Muscle of leg (tissue), 11 donors: ENCODE results near the gene AUTS2. TPM values are rescaled to one million over a fixed set of nuclear protein-coding genes. Genes with fewer than 3 reads are reported as not detected.

Source experiments
- DNase-seq: peaks from one replicate; pipeline ENCODE4 v3.0.0; 2013
- H3K27ac ChIP-seq: one replicate; pipeline ENCODE4 v1.5.1; 2013; ENCODE audit warnings: mild to moderate bottlenecking, low read length, control low read depth
- H3K27me3 ChIP-seq: one replicate; pipeline ENCODE4 v1.6.1; 2013; ENCODE audit warnings: low read length; ENCODE audit not compliant: control insufficient read depth, insufficient read depth
- H3K36me3 ChIP-seq: one replicate; pipeline ENCODE4 v1.6.1; 2013; ENCODE audit warnings: low read length; ENCODE audit not compliant: control insufficient read depth, insufficient read depth
- H3K4me1 ChIP-seq: one replicate; pipeline ENCODE4 v1.6.1; 2013; ENCODE audit warnings: low read length; ENCODE audit not compliant: control insufficient read depth, insufficient read depth
- H3K4me3 ChIP-seq: one replicate; pipeline ENCODE4 v1.5.1; 2013; ENCODE audit warnings: low read length, control low read depth
- H3K9me3 ChIP-seq: replicated peaks from 2 replicates; pipeline ENCODE4 v1.6.1; 2013; ENCODE audit warnings: low read depth, low read length; ENCODE audit not compliant: control insufficient read depth
- WGBS: methylation state at CpG from one replicate; pipeline ENCODE4 v1.1.5; 2013; ENCODE audit warnings: missing lambda C conversion rate; ENCODE audit not compliant: insufficient coverage; 5-methylcytosine and 5-hydroxymethylcytosine counted together
- polyA plus RNA-seq, 8 donors: library from polyadenylated mRNA; unstranded; fragments of 120-200 nt; gene quantifications; one replicate each; pipeline versions ENCODE4 v1.2.1 to v1.2.3, GENCODE V29; 2013; ENCODE audit warnings: inconsistent platforms in 1 of 8, low replicate concordance in 1 of 8; ENCODE audit not compliant: insufficient read length in 8 of 8, insufficient read depth in 1 of 8
- total RNA-seq: library from RNA; stranded (reverse); fragments of 120-200 nt; gene quantifications from one replicate; pipeline ENCODE4 v1.2.4, GENCODE V29; 2013

AUTS2 gene
- total and polyA plus RNA-seq, 9 donors: 28.6 to 92.3 (median 58.8) TPM

DNA sequence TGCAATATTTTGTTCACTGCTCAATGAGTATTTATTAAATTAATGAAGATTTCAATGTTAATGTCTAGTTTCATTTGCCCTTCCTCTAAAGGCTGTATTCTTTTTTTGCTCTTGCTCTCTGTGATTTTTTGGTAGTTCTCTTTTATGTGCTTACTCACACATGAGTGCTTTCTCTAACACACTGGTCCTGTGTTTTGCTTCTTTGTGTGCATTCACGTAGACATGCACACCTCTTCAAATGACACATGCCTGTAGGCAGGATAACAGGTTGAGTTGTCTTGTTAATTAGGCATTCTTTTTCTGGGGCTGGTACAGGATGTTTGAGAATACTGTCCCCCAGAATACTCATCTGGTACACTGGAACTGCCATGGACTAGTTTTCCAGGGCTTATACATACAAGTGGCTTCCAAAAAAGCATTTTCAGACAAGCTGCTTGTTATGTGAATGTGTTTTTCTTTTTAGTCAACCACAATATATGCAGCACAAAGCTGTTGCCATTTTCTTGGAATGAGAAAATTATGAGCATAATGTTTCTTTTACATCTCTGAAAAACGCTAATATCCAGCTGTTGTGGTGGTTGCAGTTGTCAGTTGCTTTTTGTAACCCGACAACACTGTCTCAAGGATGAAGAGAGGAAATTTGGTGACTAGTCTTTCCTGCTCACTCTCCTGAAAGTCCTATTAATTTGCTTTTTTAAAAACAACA is 416.4 kb downstream of the AUTS2 start:
- DNase-seq: peak; percentile 33
- WGBS: no CpG with 5 or more reads among the region's 3 CpGs
- Histone ChIP-seq H3K4me3 (no peak overlapping the region), H3K36me3 (no peaks in the 10 kb centered on the region), H3K27me3 (no peaks in the 10 kb centered on the region), H3K27ac (no peak overlapping the region), H3K4me1 (peaks cover 2% of the 10 kb centered on the region), H3K9me3 (no peaks in the 10 kb centered on the region)

DNA sequence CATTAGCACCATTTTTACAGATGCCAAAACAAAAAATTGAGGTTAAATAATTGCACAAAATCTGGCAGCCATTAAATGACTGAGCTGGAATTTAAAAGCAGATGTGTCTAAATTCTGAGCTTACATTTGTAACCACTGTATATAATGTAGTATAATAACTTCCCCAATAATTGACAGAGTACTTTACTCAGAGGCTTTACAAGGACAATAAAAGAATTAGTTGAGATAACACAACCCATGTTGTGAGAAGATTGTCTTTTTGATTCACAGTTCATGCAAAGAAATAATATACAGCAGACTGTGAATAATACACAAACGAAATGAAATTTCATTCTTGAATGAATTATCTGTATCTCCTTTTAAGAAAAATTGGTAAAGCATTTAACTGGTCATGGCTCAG is 417.1 kb downstream of the AUTS2 start:
- Histone ChIP-seq H3K27ac (no peak overlapping the region), H3K4me1 (peaks cover 2% of the 10 kb centered on the region), H3K27me3 (no peaks in the 10 kb centered on the region), H3K36me3 (no peaks in the 10 kb centered on the region), H3K4me3 (no peak overlapping the region), H3K9me3 (no peaks in the 10 kb centered on the region)
- DNase-seq: no peak
- no CpG with 5 or more reads among the region's 1 CpG for WGBS

DNA sequence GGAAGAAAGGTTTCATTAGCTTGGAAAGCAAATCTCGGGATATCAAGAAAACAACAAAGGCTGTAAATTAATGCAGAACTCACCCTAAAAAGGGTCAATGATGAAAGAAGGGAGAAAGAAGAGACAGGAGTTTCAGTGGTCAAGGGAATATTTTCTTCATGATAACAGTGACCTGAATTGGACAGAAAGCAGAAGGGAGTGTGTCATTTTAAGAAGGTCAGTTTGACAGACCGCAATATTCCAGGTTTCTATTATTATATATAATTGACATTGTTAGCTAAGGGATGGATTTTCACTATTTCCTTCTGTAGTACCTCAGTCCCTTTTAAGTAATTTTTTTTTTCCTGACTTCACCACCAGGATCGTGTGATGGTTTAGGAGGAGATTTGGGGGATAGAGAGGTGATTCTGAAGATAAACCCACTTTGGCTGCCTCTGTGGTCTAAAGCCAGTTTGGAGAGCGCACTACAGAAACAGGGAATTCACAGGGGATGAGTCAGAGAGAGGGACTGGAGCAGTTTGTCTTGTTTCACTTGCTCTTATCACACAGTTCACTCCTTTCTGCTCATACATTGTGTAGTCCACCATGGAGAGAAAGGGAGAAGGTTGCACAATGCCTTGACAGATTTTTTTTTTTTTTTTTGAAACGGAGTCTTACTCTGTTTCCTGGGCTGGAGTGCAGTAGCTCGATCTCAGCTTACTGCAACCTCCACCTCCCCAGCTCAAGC is 417.9 kb downstream of the AUTS2 start:
- H3K27ac ChIP-seq: no peak overlapping the region
- no CpG with 5 or more reads among the region's 6 CpGs for WGBS

DNA sequence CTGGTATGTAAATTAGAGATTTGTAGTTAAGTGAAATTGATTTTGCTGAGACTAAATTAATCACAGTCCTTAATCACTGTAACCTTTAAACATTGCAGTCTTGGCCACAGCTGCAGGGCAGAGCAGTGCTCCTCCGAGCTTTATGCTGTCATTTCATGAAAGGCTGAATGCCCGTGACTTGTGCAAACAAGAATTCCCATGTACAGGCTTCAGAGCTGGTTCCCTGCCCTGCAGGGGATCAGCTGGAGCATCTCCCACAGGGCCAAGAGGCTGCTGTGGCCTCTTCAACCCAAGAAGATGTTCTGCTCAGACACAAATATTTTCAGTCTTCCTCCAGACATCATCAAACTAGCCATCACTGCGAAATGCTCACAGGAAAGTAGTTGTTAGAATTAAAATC is 419.1 kb downstream of the AUTS2 start:
- H3K27me3 ChIP-seq: no peaks in the 10 kb centered on the region
- H3K4me1 ChIP-seq: peaks cover 2% of the 10 kb centered on the region
- 48% methylated on average over 2 of the region's 3 CpGs for WGBS
- DNase-seq: no peak
- no peak overlapping the region for H3K4me3 ChIP-seq
- H3K9me3 ChIP-seq: no peaks in the 10 kb centered on the region
- H3K36me3 ChIP-seq: no peaks in the 10 kb centered on the region
- H3K27ac ChIP-seq: no peak overlapping the region

More for the DNA sequence above, 417.9 kb downstream of the AUTS2 start:
- DNase-seq: no peak
- no peak overlapping the region for H3K4me3 ChIP-seq
- H3K27me3 ChIP-seq: no peaks in the 10 kb centered on the region
- no peaks in the 10 kb centered on the region for H3K9me3 ChIP-seq
- peaks cover 2% of the 10 kb centered on the region for H3K4me1 ChIP-seq
- H3K36me3 ChIP-seq: no peaks in the 10 kb centered on the region

DNA sequence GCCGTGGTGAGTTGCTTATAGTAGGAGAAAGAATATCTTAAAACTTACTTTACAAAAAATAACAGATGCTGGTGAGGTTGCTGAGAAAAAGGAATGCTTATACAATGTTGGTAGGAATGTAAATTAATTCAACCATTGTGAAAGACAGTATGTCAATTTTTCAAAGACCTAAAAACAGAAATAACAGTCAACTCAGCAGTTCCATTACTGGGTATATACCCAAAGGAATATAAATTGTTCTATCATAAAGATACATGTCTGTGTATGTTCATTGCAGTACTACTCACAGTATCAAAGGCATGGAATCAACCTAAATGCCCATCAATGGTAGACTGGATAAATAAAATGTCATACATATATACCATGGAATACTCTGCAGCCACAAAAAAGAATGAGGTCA is 420.4 kb downstream of the AUTS2 start:
- no peak overlapping the region for H3K27ac ChIP-seq
- no CpG with 5 or more reads among the region's 1 CpG for WGBS
- peaks cover 2% of the 10 kb centered on the region for H3K4me1 ChIP-seq
- no peaks in the 10 kb centered on the region for H3K36me3 ChIP-seq
- no peaks in the 10 kb centered on the region for H3K9me3 ChIP-seq
- H3K4me3 ChIP-seq: no peak overlapping the region
- no peaks in the 10 kb centered on the region for H3K27me3 ChIP-seq
- no peak for DNase-seq

DNA sequence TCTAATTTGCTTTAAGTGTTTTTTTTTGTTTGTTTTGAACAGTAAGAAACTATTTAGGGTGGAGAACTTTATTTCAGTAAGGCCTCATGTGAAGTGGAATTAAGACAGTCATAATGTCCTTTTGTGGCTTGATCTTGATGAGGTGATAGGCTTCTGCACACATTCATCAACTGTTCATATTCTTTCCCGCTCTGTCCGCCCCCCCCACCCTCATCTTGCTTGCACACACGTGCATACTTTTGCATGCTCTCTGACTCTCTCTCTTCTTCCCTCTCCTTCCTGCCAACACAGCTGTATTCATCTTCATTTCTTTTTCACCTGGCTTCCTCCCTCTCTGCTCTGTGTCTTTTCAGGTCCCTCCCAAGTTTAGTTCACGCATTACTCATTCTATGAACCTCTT is 429.6 kb downstream of the AUTS2 start:
- H3K4me3 ChIP-seq: no peak overlapping the region
- H3K4me1 ChIP-seq: peaks cover 3% of the 10 kb centered on the region
- 35% methylated on average over 3 of the region's 4 CpGs for WGBS
- no peaks in the 10 kb centered on the region for H3K27me3 ChIP-seq
- no peak overlapping the region for H3K27ac ChIP-seq
- no peak for DNase-seq
- H3K9me3 ChIP-seq: no peaks in the 10 kb centered on the region
- H3K36me3 ChIP-seq: no peaks in the 10 kb centered on the region

DNA sequence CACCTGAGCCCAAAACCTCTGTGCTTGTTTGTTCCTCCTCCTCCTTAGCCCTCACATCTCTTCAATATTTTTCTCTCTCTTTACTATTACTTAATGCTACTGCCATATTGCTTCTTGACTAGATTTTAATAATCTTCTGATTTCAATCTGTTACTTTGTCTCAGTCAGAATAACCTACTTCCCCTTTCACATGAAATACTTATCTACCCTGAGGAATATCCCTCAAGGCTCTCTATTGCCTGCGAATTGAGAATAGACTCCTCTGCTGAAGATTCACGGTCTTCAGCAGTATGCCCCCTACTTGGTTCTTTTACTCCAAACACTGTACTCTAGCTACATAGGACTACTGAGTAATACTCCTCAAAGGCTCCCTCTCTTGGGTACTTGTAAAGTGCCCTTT is 430.3 kb downstream of the AUTS2 start:
- Histone ChIP-seq H3K27me3 (no peaks in the 10 kb centered on the region), H3K9me3 (no peaks in the 10 kb centered on the region), H3K27ac (no peak overlapping the region), H3K36me3 (no peaks in the 10 kb centered on the region), H3K4me1 (peaks cover 3% of the 10 kb centered on the region), H3K4me3 (no peak overlapping the region)
- no CpG with 5 or more reads among the region's 2 CpGs for WGBS
- no peak for DNase-seq

DNA sequence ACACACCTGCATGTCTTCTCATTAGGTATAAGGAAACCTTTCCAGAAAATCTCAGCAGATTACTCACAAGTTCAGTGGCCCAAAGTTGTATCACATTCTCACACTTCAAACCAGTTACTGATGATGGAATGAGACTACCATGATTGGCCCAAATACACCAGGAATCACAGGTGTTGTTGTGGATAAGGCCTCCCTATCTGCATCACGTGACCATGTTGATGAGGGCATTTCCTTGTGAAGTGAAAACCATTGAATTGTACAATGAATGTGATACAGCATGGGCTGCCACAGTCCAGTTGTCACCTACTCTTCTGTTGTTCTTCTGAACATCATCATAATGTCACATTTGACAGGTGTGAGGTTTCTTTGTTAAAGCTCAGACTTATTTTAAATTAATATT is 431.7 kb downstream of the AUTS2 start:
- no CpG with 5 or more reads among the region's 1 CpG for WGBS
- H3K36me3 ChIP-seq: no peaks in the 10 kb centered on the region
- no peak overlapping the region for H3K4me3 ChIP-seq
- peaks cover 3% of the 10 kb centered on the region for H3K4me1 ChIP-seq
- H3K9me3 ChIP-seq: no peaks in the 10 kb centered on the region
- H3K27ac ChIP-seq: no peak overlapping the region
- DNase-seq: no peak
- no peaks in the 10 kb centered on the region for H3K27me3 ChIP-seq

DNA sequence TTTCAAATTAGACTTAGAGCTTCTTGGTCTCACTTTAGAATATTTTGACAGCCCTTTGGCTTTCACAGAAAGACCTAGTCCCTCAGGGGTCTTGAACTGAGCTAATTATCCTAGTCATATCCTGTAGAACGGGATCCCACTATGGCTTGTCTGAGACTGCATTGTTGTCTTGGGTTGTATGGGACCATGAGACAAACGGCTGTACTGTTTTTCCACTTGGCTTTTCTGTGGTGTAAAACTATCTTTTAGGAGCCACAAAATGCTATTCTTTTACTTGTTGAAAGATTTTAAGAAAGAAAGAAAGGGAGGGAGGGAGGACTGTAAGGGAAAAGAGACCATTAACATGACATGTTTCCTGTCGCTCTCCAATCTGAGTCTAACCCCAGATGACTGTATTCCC is 432.5 kb downstream of the AUTS2 start:
- Histone ChIP-seq H3K4me1 (peaks cover 3% of the 10 kb centered on the region), H3K4me3 (no peak overlapping the region), H3K27ac (no peak overlapping the region), H3K9me3 (no peaks in the 10 kb centered on the region), H3K27me3 (no peaks in the 10 kb centered on the region), H3K36me3 (no peaks in the 10 kb centered on the region)
- WGBS: no CpG with 5 or more reads among the region's 3 CpGs
- no peak for DNase-seq

DNA sequence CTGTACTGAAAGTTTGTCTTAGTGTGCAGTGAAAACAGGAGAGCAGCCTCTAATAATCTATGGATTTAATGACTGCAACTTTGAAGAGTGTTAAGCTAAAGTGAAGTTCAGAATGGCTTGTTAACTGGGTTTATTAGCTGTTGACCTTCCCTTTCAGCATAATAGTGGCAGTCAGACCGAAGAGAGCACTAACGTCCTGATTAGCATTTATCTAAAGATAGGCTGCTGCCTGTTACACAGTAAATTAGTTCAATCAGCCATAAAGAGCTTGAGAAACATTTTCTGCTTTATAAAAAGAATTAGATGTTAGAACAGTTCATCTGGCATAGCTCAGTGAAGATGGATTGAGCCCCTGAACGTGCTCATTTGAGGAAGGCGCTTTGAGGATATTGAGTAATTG is 433.0 kb downstream of the AUTS2 start:
- Histone ChIP-seq H3K9me3 (no peaks in the 10 kb centered on the region), H3K36me3 (no peaks in the 10 kb centered on the region), H3K4me3 (no peak overlapping the region), H3K4me1 (peaks cover under 1% of the 10 kb centered on the region), H3K27me3 (no peaks in the 10 kb centered on the region), H3K27ac (no peak overlapping the region)
- 83% methylated on average over 2 of the region's 4 CpGs for WGBS
- DNase-seq: no peak
